ENCODE results near the gene CDK2.
"Not testable (repeated sequence)": the region's sequence is repeated elsewhere in the genome, so short reads cannot be mapped to it uniquely, and the experiment has no call there.

CDK2 gene

DNA sequence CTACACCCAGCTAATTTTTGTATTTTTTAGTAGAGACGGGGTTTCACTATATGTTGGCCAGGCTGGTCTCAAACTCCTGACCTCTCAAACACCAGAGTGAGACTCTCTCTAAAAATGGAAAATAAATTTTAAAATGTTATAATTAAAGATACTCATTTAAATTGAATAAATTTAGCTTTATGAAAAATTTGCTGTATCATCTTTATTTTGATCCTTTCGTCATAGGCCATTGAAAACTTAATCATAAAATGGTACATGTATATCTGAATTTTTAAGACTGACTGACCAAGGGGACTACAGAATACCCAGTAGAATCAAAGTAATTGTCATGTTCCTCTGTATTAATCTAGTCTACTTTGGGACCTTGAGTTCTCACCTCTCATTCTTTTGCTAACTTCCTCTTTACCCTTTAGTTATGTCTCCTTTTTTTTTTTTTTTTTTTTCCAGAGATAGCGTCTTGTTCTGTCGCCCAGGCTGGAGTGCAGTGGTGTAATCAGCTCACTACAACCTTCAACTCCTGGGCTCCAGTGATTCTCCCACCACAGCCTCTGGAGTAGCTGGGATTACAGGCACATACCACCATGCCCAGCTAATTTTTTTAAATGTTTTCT lies 16.7 kb downstream of the CDK2 start:
- Histone ChIP-seq H3K9me3 (ENCODE audit: control insufficient read depth, insufficient read depth, low read depth, low read length) (no peaks in the 10 kb centered on the region), H3K4me1 (ENCODE audit: control insufficient read depth, insufficient read depth, low read length) (no peaks in the 10 kb centered on the region; the same call in 1 of the 2 replicates), H3K4me3 (ENCODE audit: low read depth, low read length) (no peak overlapping the region), H3K36me3 (ENCODE audit: control insufficient read depth, insufficient read depth, low read length) (peaks cover 64% of the 10 kb centered on the region), H3K27ac (ENCODE audit: low read depth, low read length) (no peak overlapping the region), H3K9ac (ENCODE audit: low read length) (no peak overlapping the region), H3K27me3 (ENCODE audit: control insufficient read depth, insufficient read depth, low read length) (no peaks in the 10 kb centered on the region)

- no peak overlapping the region for H3K9ac ChIP-seq (ENCODE audit: low read length)
- no peaks in the 10 kb centered on the region for H3K27me3 ChIP-seq (ENCODE audit: control insufficient read depth, insufficient read depth, low read length)
- H3K27ac ChIP-seq (ENCODE audit: low read depth, low read length), result no peak overlapping the region
- H3K4me3 ChIP-seq (ENCODE audit: low read depth, low read length), result no peak overlapping the region
- H3K36me3 ChIP-seq (ENCODE audit: control insufficient read depth, insufficient read depth, low read length), result peaks cover 69% of the 10 kb centered on the region
- H3K4me1 ChIP-seq (ENCODE audit: control insufficient read depth, insufficient read depth, low read length), result no peaks in the 10 kb centered on the region; the same call in 1 of the 2 replicates
- H3K9me3 ChIP-seq (ENCODE audit: control insufficient read depth, insufficient read depth, low read depth, low read length), result no peaks in the 10 kb centered on the region
These were observed 18.2 kb downstream of the CDK2 start for GRCh38 chr12:55984861-55985260.

DNA sequence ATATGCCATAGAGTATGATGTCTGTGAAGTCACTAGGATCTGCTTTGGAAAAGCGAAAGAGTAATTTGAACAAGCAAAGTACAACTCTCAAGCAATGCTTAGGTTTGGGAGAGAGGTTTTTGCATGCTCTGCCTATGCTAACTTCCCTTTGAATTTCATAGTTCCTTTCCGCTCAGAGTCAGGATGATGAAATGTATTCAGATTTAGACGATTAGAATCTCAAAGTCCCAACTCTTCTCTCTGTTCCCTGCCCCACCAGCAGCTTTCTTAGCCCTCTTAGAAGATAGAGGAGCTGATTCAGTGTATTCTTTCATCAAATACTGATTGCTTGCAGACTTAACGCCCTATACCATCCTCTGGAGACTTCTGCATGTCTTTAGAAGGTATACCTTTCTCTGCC lies 18.7 kb downstream of the CDK2 start:
- Histone ChIP-seq H3K4me1 (ENCODE audit: control insufficient read depth, insufficient read depth, low read length) (no peaks in the 10 kb centered on the region; the same call in 1 of the 2 replicates), H3K4me3 (ENCODE audit: low read depth, low read length) (no peak overlapping the region), H3K27ac (ENCODE audit: low read depth, low read length) (no peak overlapping the region), H3K36me3 (ENCODE audit: control insufficient read depth, insufficient read depth, low read length) (peaks cover 70% of the 10 kb centered on the region), H3K9me3 (ENCODE audit: control insufficient read depth, insufficient read depth, low read depth, low read length) (no peaks in the 10 kb centered on the region), H3K27me3 (ENCODE audit: control insufficient read depth, insufficient read depth, low read length) (no peaks in the 10 kb centered on the region), H3K9ac (ENCODE audit: low read length) (no peak overlapping the region)

DNA sequence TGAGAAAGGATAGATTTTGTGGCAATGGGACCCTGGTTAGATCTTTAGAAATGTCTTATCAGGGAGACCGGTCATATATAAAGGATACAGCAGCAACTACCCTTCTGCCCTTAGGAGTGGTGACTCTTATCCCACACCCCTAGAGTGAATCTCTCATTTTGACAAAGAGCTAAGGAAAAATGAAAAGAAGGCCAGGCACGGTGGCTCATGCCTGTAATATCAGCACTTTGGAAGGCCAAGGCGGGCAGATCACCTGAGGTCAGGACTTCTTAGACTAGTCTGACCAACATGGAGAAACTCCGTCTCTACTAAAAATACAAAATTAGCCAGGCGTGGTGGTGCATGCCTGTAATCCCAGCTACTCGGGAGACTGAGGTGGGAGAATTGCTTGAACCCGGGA lies 19.3 kb downstream of the CDK2 start:
- H3K36me3 ChIP-seq (ENCODE audit: control insufficient read depth, insufficient read depth, low read length), result peaks cover 73% of the 10 kb centered on the region
- not testable (repeated sequence) for H3K27ac ChIP-seq (ENCODE audit: low read depth, low read length); H3K9me3 ChIP-seq (ENCODE audit: control insufficient read depth, insufficient read depth, low read depth, low read length); H3K27me3 ChIP-seq (ENCODE audit: control insufficient read depth, insufficient read depth, low read length); H3K9ac ChIP-seq (ENCODE audit: low read length); H3K4me1 ChIP-seq (ENCODE audit: control insufficient read depth, insufficient read depth, low read length); H3K4me3 ChIP-seq (ENCODE audit: low read depth, low read length)

DNA sequence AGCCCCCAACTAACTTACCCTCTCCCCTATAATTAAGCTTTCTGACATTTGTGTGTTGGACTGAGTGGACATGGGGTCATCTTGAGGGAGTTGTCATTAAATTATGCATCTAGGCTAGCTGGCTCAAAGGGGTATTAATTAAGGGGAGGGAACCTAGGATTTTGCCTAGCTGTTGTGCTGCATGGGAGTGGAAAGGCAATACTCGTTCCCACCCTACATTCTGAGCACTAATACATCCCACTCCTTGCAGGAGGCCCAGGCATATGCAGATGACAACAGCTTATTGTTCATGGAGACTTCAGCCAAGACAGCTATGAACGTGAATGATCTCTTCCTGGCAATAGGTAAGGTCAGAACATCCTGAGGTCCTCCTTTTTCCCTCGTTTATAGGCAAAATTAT lies 24.5 kb downstream of the CDK2 start:
- peaks cover 85% of the 10 kb centered on the region for H3K36me3 ChIP-seq (ENCODE audit: control insufficient read depth, insufficient read depth, low read length)

GRCh38 chr12:55993230-55993853 lies 26.7 kb downstream of the CDK2 start:
- H3K4me1 ChIP-seq (ENCODE audit: control insufficient read depth, insufficient read depth, low read length), result peaks cover 4% of the 10 kb centered on the region; the same call in 1 of the 2 replicates
- H3K4me3 ChIP-seq (ENCODE audit: low read depth, low read length), result no peak overlapping the region
- H3K9ac ChIP-seq (ENCODE audit: low read length), result no peak overlapping the region
- H3K36me3 ChIP-seq (ENCODE audit: control insufficient read depth, insufficient read depth, low read length), result peaks cover 65% of the 10 kb centered on the region
- no peak overlapping the region for H3K27ac ChIP-seq (ENCODE audit: low read depth, low read length)
- H3K27me3 ChIP-seq (ENCODE audit: control insufficient read depth, insufficient read depth, low read length), result no peaks in the 10 kb centered on the region
- H3K9me3 ChIP-seq (ENCODE audit: control insufficient read depth, insufficient read depth, low read depth, low read length), result no peaks in the 10 kb centered on the region

More for the DNA sequence above, 24.5 kb downstream of the CDK2 start:
- H3K27me3 ChIP-seq (ENCODE audit: control insufficient read depth, insufficient read depth, low read length), result no peaks in the 10 kb centered on the region
- no peaks in the 10 kb centered on the region for H3K4me1 ChIP-seq (ENCODE audit: control insufficient read depth, insufficient read depth, low read length)
- H3K4me3 ChIP-seq (ENCODE audit: low read depth, low read length), result no peak overlapping the region
- H3K9me3 ChIP-seq (ENCODE audit: control insufficient read depth, insufficient read depth, low read depth, low read length), result no peaks in the 10 kb centered on the region
- H3K9ac ChIP-seq (ENCODE audit: low read length), result no peak overlapping the region
- no peak overlapping the region for H3K27ac ChIP-seq (ENCODE audit: low read depth, low read length)

DNA sequence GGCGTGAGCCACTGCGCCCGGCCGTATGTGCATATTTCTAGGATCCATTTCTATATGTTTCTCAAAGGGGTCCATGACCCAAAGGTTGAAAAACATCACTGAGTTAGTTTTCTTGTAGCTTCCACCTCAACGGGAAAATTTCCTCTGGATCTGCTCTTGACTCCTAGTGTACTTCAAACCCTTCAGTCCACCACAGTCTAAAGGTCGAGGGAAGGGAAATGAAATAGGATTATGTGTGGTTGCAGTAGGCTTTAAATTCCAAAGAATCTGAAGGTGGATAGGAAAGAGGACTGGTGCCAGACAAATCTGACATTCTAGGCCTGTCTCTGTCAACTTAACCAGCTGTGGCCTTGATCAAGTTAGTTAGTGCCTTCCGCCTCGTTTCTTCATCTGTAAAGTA lies 28.7 kb downstream of the CDK2 start:
- H3K27me3 ChIP-seq (ENCODE audit: control insufficient read depth, insufficient read depth, low read length), result no peaks in the 10 kb centered on the region
- H3K4me1 ChIP-seq (ENCODE audit: control insufficient read depth, insufficient read depth, low read length), result peaks cover 4% of the 10 kb centered on the region; the same call in 1 of the 2 replicates
- no peak overlapping the region for H3K27ac ChIP-seq (ENCODE audit: low read depth, low read length)
- peaks cover 47% of the 10 kb centered on the region for H3K36me3 ChIP-seq (ENCODE audit: control insufficient read depth, insufficient read depth, low read length)
- H3K9me3 ChIP-seq (ENCODE audit: control insufficient read depth, insufficient read depth, low read depth, low read length), result no peaks in the 10 kb centered on the region
- H3K9ac ChIP-seq (ENCODE audit: low read length), result no peak overlapping the region
- no peak overlapping the region for H3K4me3 ChIP-seq (ENCODE audit: low read depth, low read length)

GRCh38 chr12:55996201-55996714 lies 29.6 kb downstream of the CDK2 start:
- Histone ChIP-seq H3K4me3 (ENCODE audit: low read depth, low read length) (peak overlapping the region; percentile 94), H3K4me1 (ENCODE audit: control insufficient read depth, insufficient read depth, low read length) (peaks cover 4% of the 10 kb centered on the region; the same call in 1 of the 2 replicates), H3K9me3 (ENCODE audit: control insufficient read depth, insufficient read depth, low read depth, low read length) (no peaks in the 10 kb centered on the region), H3K27ac (ENCODE audit: low read depth, low read length) (no peak overlapping the region), H3K9ac (ENCODE audit: low read length) (no peak overlapping the region), H3K27me3 (ENCODE audit: control insufficient read depth, insufficient read depth, low read length) (no peaks in the 10 kb centered on the region), H3K36me3 (ENCODE audit: control insufficient read depth, insufficient read depth, low read length) (peaks cover 38% of the 10 kb centered on the region)

GRCh38 chr12:55996715-55997534 lies 30.3 kb downstream of the CDK2 start, which contains the start of gene SUOX:
SUOX (plus strand) TSS chr12:55997276; CDS start chr12:56002222, 4,946 bp downstream.
- Histone ChIP-seq H3K4me3 (ENCODE audit: low read depth, low read length) (peak within 1 kb of the TSS; percentile 94), H3K9ac (ENCODE audit: low read length) (peak within 1 kb of the TSS; percentile 89), H3K27me3 (ENCODE audit: control insufficient read depth, insufficient read depth, low read length) (no peaks in the 10 kb centered on the region), H3K9me3 (ENCODE audit: control insufficient read depth, insufficient read depth, low read depth, low read length) (no peaks in the 10 kb centered on the region), H3K4me1 (ENCODE audit: control insufficient read depth, insufficient read depth, low read length) (peaks cover 4% of the 10 kb centered on the region; the same call in 1 of the 2 replicates), H3K27ac (ENCODE audit: low read depth, low read length) (no peak within 1 kb of the TSS), H3K36me3 (ENCODE audit: control insufficient read depth, insufficient read depth, low read length) (peaks cover 34% of the 10 kb centered on the region)

DNA sequence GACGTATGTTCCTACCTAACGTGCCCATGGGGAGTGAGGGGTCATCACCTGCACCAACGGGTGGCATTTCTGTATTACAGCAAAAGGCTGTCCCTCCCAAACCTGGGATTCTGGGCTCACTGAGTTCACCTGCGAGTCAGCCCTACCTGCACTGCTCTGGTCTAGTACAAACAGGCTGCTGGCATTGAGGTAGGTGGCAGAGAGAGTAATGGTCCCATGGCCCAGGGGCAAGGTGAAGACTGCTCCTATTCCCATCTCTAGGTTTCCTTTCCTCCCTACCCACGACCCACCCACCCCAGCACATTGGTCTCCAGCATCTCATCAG lies 30.9 kb downstream of the CDK2 start:
- Histone ChIP-seq H3K4me3 (ENCODE audit: low read depth, low read length) (peak overlapping the region; percentile 94), H3K9ac (ENCODE audit: low read length) (peak overlapping the region; percentile 89), H3K9me3 (ENCODE audit: control insufficient read depth, insufficient read depth, low read depth, low read length) (no peaks in the 10 kb centered on the region), H3K27me3 (ENCODE audit: control insufficient read depth, insufficient read depth, low read length) (no peaks in the 10 kb centered on the region), H3K4me1 (ENCODE audit: control insufficient read depth, insufficient read depth, low read length) (peaks cover 4% of the 10 kb centered on the region; the same call in 1 of the 2 replicates), H3K36me3 (ENCODE audit: control insufficient read depth, insufficient read depth, low read length) (peaks cover 34% of the 10 kb centered on the region), H3K27ac (ENCODE audit: low read depth, low read length) (no peak overlapping the region)

DNA sequence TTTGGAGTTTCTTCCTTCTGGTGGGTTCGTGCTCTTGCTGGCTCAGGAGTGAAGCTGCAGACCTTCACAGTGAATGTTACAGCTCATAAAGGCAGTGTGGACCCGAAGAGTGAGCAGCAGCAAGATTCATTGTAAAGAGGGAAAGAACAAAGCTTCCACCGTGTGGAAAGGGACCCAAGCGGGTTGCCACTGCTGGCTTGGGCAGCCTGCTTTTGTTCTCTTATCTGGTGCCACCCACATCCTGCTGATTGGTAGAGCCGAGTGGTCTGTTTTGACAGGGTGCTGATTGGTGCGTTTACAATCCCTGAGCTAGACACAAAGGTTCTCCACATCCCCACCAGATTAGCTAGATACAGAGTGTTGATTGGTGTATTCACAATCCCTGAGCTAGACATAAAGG lies 32.9 kb downstream of the CDK2 start:
- not testable (repeated sequence) for H3K4me3 ChIP-seq (ENCODE audit: low read depth, low read length)

More for the DNA sequence above, 32.9 kb downstream of the CDK2 start:
- not testable (repeated sequence) for H3K9me3 ChIP-seq (ENCODE audit: control insufficient read depth, insufficient read depth, low read depth, low read length); H3K4me1 ChIP-seq (ENCODE audit: control insufficient read depth, insufficient read depth, low read length); H3K27me3 ChIP-seq (ENCODE audit: control insufficient read depth, insufficient read depth, low read length); H3K9ac ChIP-seq (ENCODE audit: low read length); H3K27ac ChIP-seq (ENCODE audit: low read depth, low read length)
- H3K36me3 ChIP-seq (ENCODE audit: control insufficient read depth, insufficient read depth, low read length), result peaks cover 35% of the 10 kb centered on the region

Measured in HUES6 (cell line).